AG04450 (cell line): ENCODE results near the gene RPTOR. TPM values are rescaled to one million over a fixed set of nuclear protein-coding genes. Genes with fewer than 3 reads are reported as not detected.

ENCODE experiments used
- CTCF ChIA-PET: fragments of 300-600, 350-600 bp; formaldehyde crosslinking; extraction: SDS; loops from one replicate; lab custom pipeline; 2022; ENCODE audit warnings: antibody characterized with exemption, inconsistent platforms; lab: Charles Lee
- POLR2A ChIA-PET: fragments of 350-600 bp; formaldehyde crosslinking; extraction: SDS; loops from one replicate; lab custom pipeline; 2021; ENCODE audit warnings: antibody characterized with exemption, inconsistent platforms; lab: Yijun Ruan, JAX
- DNase-seq: peaks from one replicate; pipeline ENCODE4 v3.0.0-alpha.2; 2011; ENCODE audit warnings: low read depth, low spot score
- H3K27ac ChIP-seq: one replicate; pipeline ENCODE4 v1.5.1; 2012; ENCODE audit warnings: low read depth, low read length, control low read depth
- H3K27me3 ChIP-seq: one replicate; pipeline ENCODE4 v1.6.0; 2012; ENCODE audit warnings: low read length; ENCODE audit not compliant: control insufficient read depth, insufficient read depth
- H3K4me3 ChIP-seq: 2 replicates; pipeline ENCODE4 v1.5.1; 2011; ENCODE audit warnings: mild to moderate bottlenecking, low read depth, low read length, control low read depth
- H3K9me3 ChIP-seq: 2 replicates; pipeline ENCODE4 v1.5.1; 2012; ENCODE audit warnings: low read length; ENCODE audit not compliant: control insufficient read depth, insufficient read depth
- CTCF ChIP-seq: IDR thresholded peaks from 2 replicates; pipeline ENCODE4 v1.5.1; 2011; ENCODE audit warnings: low read depth, low read length, control low read depth, inconsistent platforms
- polyA plus RNA-seq: library from polyadenylated mRNA; depleted of rRNA; stranded (reverse); fragments of >200 nt; gene quantifications from 2 replicates; pipeline ENCODE4 v1.2.3, GENCODE V29; 2011

The RPTOR gene
- polyA plus RNA-seq, 1 experiment = 6.2 TPM

DNA sequence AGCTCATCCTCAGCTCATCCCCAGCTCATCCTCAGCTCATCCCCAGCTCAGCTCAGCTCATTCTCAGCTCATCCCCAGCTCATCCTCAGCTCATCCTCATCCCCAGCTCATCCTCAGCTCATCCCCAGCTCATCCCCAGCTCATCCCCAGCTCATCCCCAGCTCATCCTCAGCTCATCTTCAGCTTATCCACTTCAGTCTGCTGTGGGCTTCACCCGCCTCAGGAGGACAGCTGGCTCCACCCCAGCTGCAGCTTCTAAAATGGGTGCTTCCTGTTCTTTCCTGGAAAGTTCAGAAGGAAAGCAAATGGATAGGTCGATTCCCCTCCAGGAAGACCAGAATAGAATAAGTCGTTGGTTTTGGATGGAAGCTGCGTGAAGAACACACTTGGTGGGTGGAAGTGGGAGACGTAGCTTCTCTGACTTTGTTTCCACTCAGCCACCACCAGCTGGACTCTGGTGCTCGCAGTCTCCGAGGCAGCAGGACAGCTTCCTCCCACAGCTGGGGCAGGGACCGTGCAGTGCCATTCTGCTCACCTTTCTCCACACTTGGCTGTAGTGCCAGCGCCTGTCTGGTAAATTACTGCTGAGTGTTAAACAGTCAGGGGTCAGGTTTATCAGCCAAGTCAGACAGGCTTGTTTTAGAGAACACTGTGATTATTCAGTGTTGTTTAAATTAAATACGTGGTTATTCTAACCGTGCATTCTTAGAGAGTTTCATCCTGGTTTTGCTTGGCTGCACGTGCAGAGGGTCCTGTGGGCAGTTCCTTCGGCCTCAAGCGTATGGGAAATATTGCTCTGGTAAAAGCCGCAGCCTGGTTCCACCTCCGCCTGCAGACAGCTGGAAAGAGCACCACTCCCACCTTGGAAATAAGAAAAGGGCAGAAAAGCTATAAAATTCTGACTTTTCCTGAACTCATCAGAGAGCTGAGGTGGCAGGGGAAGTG lies 386.0 kb downstream of the RPTOR start:
- no peak overlapping the region for H3K27ac ChIP-seq
- H3K4me3 ChIP-seq = no peak overlapping the region
- H3K27me3 ChIP-seq = no peaks in the 10 kb centered on the region
- no peak for DNase-seq
- H3K9me3 ChIP-seq = no peaks in the 10 kb centered on the region
- TF ChIP-seq CTCF = no peak
- POLR2A ChIA-PET = interaction anchor here (0.8 kb wide), 1 partner anchor 11 kb away, joined by 3 read pairs; no protein-coding TSS in a partner anchor
- CTCF ChIA-PET = no interaction called here

DNA sequence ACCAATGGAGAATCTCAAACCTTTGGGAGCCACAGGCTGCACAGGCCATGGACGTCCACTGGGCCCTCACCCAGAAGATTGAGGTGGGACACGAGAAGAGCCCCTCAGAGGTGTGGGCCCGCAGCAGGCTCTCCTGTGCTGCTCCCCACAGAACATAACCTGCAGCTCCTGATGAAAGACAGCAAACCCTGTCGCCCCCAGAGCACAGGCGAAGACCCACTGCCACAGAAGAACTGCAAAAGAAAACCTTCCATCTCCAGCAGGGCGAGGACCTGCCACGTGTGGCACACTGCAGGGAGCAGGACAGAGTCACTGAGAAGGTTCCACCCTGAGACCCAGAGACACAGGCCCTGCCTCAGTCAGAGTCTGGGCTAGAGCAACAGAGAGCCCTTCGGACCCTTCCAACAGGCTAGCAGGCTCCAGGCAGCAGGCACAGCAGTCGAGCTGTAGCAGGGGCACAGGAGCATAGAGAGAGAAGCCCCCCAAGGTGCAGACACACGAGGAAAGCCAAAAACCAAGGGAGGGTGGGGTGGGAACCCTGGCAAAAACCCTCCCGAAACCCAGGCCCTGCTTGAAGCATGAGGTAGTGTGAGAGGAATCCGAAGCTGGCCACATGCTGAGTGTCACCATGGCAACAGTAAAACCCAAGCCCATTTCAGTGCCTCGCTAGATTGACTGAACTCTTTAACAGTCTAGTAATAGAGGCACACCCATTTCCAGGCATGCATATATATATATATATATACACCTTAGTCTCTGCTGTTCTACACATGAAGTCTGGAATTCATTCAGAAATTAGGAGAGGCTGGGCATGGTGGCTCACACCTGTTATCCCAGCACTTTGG lies 387.0 kb downstream of the RPTOR start:
- Histone ChIP-seq H3K27me3 (no peaks in the 10 kb centered on the region), H3K4me3 (no peak overlapping the region), H3K9me3 (no peaks in the 10 kb centered on the region), H3K27ac (no peak overlapping the region)
- DNase-seq = peak; percentile 48
- TF ChIP-seq CTCF = no peak
- POLR2A ChIA-PET = no interaction called here
- CTCF ChIA-PET = no interaction called here

DNA sequence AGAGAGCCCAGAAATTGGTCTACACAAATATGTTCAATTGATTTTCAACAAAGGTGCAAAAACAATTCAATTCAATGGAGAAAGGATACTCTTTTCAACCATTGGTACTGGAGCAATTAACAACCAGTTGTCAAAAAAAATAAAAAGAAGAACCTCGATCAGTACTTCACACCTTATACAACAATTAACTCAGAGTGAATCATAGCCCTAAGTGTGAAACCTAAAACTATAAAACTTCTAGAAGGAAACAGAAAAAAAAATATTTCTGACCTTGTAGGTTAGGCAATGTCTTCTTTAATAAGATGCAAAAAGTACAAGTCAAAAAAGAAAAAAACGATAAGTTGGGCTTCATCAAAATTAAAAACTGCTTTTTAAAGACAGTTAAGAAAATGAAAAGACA lies 390.9 kb downstream of the RPTOR start:
- DNase-seq = no peak
- ChIA-PET POLR2A (no interaction called here), CTCF (no interaction called here)
- H3K9me3 ChIP-seq = no peaks in the 10 kb centered on the region
- no peak overlapping the region for H3K4me3 ChIP-seq
- H3K27ac ChIP-seq = no peak overlapping the region
- TF ChIP-seq CTCF = no peak
- no peaks in the 10 kb centered on the region for H3K27me3 ChIP-seq

- Histone ChIP-seq H3K27ac (no peak overlapping the region), H3K9me3 (no peaks in the 10 kb centered on the region), H3K4me3 (no peak overlapping the region), H3K27me3 (no peaks in the 10 kb centered on the region)
- CTCF ChIA-PET = no interaction called here
- POLR2A ChIA-PET = no interaction called here
- no peak for TF ChIP-seq CTCF
- no peak for DNase-seq
Observed at GRCh38 chr17:80936218-80936617, 391.6 kb downstream of the RPTOR start.
